GM12873 (cell line): ENCODE results near the gene IQCM.

Experiments
- CTCF ChIP-seq: IDR thresholded peaks from 2 replicates; pipeline ENCODE4 v1.5.1; 2012; ENCODE audit warnings: low read depth, mild to moderate bottlenecking, moderate library complexity, low read length, control low read depth; ENCODE audit not compliant: insufficient read depth; ENCODE audit errors: missing control alignments

The IQCM gene

GRCh38 chr4:149589826-149590225 lies 225.8 kb downstream of the IQCM start:
- no peak for TF ChIP-seq CTCF

GRCh38 chr4:149584722-149585121 lies 230.9 kb downstream of the IQCM start:
- TF ChIP-seq CTCF = no peak

- no peak for TF ChIP-seq CTCF
Measured at GRCh38 chr4:149574971-149575370, 240.7 kb downstream of the IQCM start.

- TF ChIP-seq CTCF = no peak
Measured at GRCh38 chr4:149572716-149573115, 242.9 kb downstream of the IQCM start.

GRCh38 chr4:149555799-149556198 lies 259.8 kb downstream of the IQCM start:
- no peak for TF ChIP-seq CTCF

- no peak for TF ChIP-seq CTCF
Measured at GRCh38 chr4:149555146-149555545, 260.5 kb downstream of the IQCM start.

GRCh38 chr4:149553959-149554520 lies 261.6 kb downstream of the IQCM start:
- no peak for TF ChIP-seq CTCF
